Heart left ventricle (tissue), 16 donors: ENCODE results near the gene ZYG11B. TPM values are rescaled to one million over a fixed set of nuclear protein-coding genes. Genes with fewer than 3 reads are reported as not detected.
"Not testable (repeated sequence)": the region's sequence is repeated elsewhere in the genome, so short reads cannot be mapped to it uniquely, and the experiment has no call there.

Source experiments
- ATAC-seq, 4 donors: fragments of 200-7000 bp; cut with Tn5 transposase; one replicate each; pipeline ENCODE4 v1.9.1; 2020 to 2022; ENCODE audit warnings: moderate library complexity in 4 of 4, mild to moderate bottlenecking in 3 of 4, moderate number of reproducible peaks in 1 of 4
- DNase-seq, 5 donors: peaks; one replicate each; pipeline ENCODE4 v3.0.0-alpha.2; 2020
- H3K27ac ChIP-seq, 12 donors: fragments of 200-600 bp; sonication (generic) in 4 of 12; one replicate each; pipeline versions ENCODE4 v1.5.0 to v1.8.0; 2016 to 2022; ENCODE audit warnings: mild to moderate bottlenecking in 2 of 12
- H3K27me3 ChIP-seq, 9 donors: fragments of 200-600 bp; sonication (generic) in 2 of 9; one replicate each; pipeline versions ENCODE4 v1.5.1 to v1.8.0; 2016 to 2022; ENCODE audit warnings: mild to moderate bottlenecking in 3 of 9
- H3K36me3 ChIP-seq, 9 donors: fragments of 200-600 bp; sonication (generic) in 2 of 9; one replicate each; pipeline versions ENCODE4 v1.5.0 to v1.8.0; 2018 to 2022; ENCODE audit warnings: mild to moderate bottlenecking in 2 of 9
- H3K4me1 ChIP-seq, 12 donors: fragments of 200-600 bp; sonication (generic) in 4 of 12; one replicate each; pipeline versions ENCODE4 v1.5.0 to v1.8.0; 2016 to 2022; ENCODE audit warnings: mild to moderate bottlenecking in 3 of 12
- H3K4me3 ChIP-seq, 12 donors: fragments of 200-600 bp; sonication (generic) in 4 of 12; one replicate each; pipeline versions ENCODE4 v1.5.0 to v1.8.0; 2017 to 2022; ENCODE audit warnings: mild to moderate bottlenecking in 9 of 12, moderate library complexity in 4 of 12
- H3K9me3 ChIP-seq, 12 donors: fragments of 200-600 bp; sonication (generic) in 4 of 12; one replicate each; pipeline versions ENCODE4 v1.5.0 to v1.8.0; 2016 to 2022; ENCODE audit warnings: mild to moderate bottlenecking in 1 of 12
- CTCF ChIP-seq, 12 donors: fragments of 200-600 bp; sonication (generic) in 4 of 12; IDR thresholded peaks; one replicate each; pipeline versions ENCODE4 v1.5.0 to v1.8.0; 2018 to 2022; ENCODE audit warnings: antibody characterized with exemption in 12 of 12, mild to moderate bottlenecking in 5 of 12
- POLR2A ChIP-seq, 2 donors: fragments of 450-650 bp; IDR thresholded peaks; one replicate each; pipeline ENCODE4 v1.6.1; 2017; ENCODE audit warnings: antibody characterized with exemption in 2 of 2, mild to moderate bottlenecking in 2 of 2, moderate library complexity in 2 of 2
- WGBS, 4 donors: extraction: QIAGEN DNeasy Blood & Tissue Kit in 2 of 4; methylation state at CpG; one replicate each; pipeline versions ENCODE4 v1.1.5 to v1.1.7; 2013 to 2018; 5-methylcytosine and 5-hydroxymethylcytosine counted together
- intact Hi-C, 10 donors: fragments of 100-400 bp; cut with DNase I; formaldehyde crosslinking; loops; one replicate each; pipeline versions ENCODE4 v1.11.1 to v1.14.2; 2022
- polyA plus RNA-seq, 2 donors: library from polyadenylated mRNA; stranded (reverse); fragments of 200-250 nt; gene quantifications; one replicate each; pipeline ENCODE4 v1.2.3, GENCODE V29; 2013
- total RNA-seq, 9 donors: library from RNA; depleted of rRNA in 2 of 9; stranded (reverse); fragments of >200 nt in 2 of 9; fragmentation: NEBNext Ultra II Directional in 3 of 9; extraction: Animal tissue kit (Norgen Biotek cat#: 25700) in 3 of 9; gene quantifications; one replicate each; pipeline versions ENCODE4 v1.1.0 to v1.2.4, GENCODE V29; 2016 to 2023
- donor health status: ischemic (EF 13 %, LVEDD 7.1; RV severe dilation, severe dysfunction).
- donor health status: healthy with polysubstance abuse.
- donor health status: DM: no; HTN: yes; CAD: no.
- donor health status: DM: no; HTN: no; CAD: no.
- donor health status: ischemic (EF 25% LVEDD 6.9; RV normal size, moderate dysfunction).
- donor health status: ischemic (EF 25% LVEDD 5.7; RV mildly dilated, moderate dysfunction).
- donor health status: healthy.
- donor health status: DM: yes; HTN: yes; CAD: no.
- donor health status: ischemic (EF 35%, LVEDD 5.7; RV mildly dilated, moderate dysfunction).
- donor health status: nonischemic (EF 11% LVEDD 7.7; RV severe dilation, severe dysfunction).
- donor health status: DM: yes; HTN: yes; CAD: no.
- donor health status: PGD.
- donor health status: ischemic (EF 29% LVEDD 5.4; RV normal size, mild dysfunction).
- donor health status: nonischemic (EF 23%, LVEDD 6.1; RV moderate dilation, normal function).

Gene ZYG11B
- total and polyA plus RNA-seq, 11 donors: 16.6 to 85.4 (median 62.6) TPM

- no peaks in the 10 kb centered on the region for H3K27me3 ChIP-seq
Observed at GRCh38 chr1:52713590-52713989, 12.7 kb upstream of the ZYG11B start.

GRCh38 chr1:52715296-52715695 is 11.0 kb upstream of the ZYG11B start:
- intact Hi-C loops, DNase-seq, ATAC-seq, H3K4me3 ChIP-seq, H3K9me3 ChIP-seq, H3K4me1 ChIP-seq, H3K36me3 ChIP-seq, H3K27ac ChIP-seq, H3K27me3 ChIP-seq: not testable (repeated sequence)
- WGBS, 4 donors: 88 to 95% (median 93%) methylated on average over 6 of the region's 6 CpGs

More at GRCh38 chr1:52713590-52713989, 12.7 kb upstream of the ZYG11B start:
- ATAC-seq (no peak), DNase-seq (no peak)
- TF ChIP-seq CTCF (IDR thresholded peaks at IDR 0.05) (no peak), POLR2A (IDR thresholded peaks at IDR 0.05) (no peak)
- intact Hi-C loops: no loop called here
- H3K9me3 ChIP-seq: no peaks in the 10 kb centered on the region
- peaks cover 0 to 4% (median 0%) of the 10 kb centered on the region in 12 donors for H3K4me1 ChIP-seq
- no peaks in the 10 kb centered on the region for H3K36me3 ChIP-seq
- WGBS, 4 donors: 87 to 94% (median 93%) methylated on average over 4 of the region's 4 CpGs
- H3K27ac ChIP-seq: no peak overlapping the region
- H3K4me3 ChIP-seq: no peak overlapping the region

GRCh38 chr1:52723260-52723659 is 3.0 kb upstream of the ZYG11B start:
- Histone ChIP-seq H3K9me3 (no peaks in the 10 kb centered on the region), H3K4me1 (peaks cover 3 to 19% (median 12%) of the 10 kb centered on the region in 12 donors), H3K27ac (no peak overlapping the region), H3K4me3 (no peak overlapping the region), H3K36me3 (no peaks in the 10 kb centered on the region), H3K27me3 (no peaks in the 10 kb centered on the region)
- no peak for ATAC-seq
- WGBS, 4 donors: 82 to 88% (median 86%) methylated on average over 4 of the region's 4 CpGs
- DNase-seq: no peak
- intact Hi-C loops: no loop called here
- TF ChIP-seq POLR2A (IDR thresholded peaks at IDR 0.05) (no peak), CTCF (IDR thresholded peaks at IDR 0.05) (no peak)

GRCh38 chr1:52725903-52726264 is 369 bp upstream of the ZYG11B start:
- no peak for TF ChIP-seq POLR2A (IDR thresholded peaks at IDR 0.05)
- TF ChIP-seq CTCF (IDR thresholded peaks at IDR 0.05): no peak
- peaks cover 5 to 33% (median 23%) of the 10 kb centered on the region in 12 donors for H3K4me1 ChIP-seq
- 8 to 11% (median 9%) methylated on average over 5 to 6 of the region's 6 CpGs for WGBS, 4 donors
- peak overlapping the region; percentile 73 to 99 (median 92) for H3K4me3 ChIP-seq
- no peak for ATAC-seq
- H3K27me3 ChIP-seq: no peaks in the 10 kb centered on the region
- intact Hi-C loops: loop anchor here in 3 of 10 donors (2.0 kb wide), 1 partner anchor 23 kb away; no protein-coding TSS in a partner anchor
- no peak for DNase-seq
- no peaks in the 10 kb centered on the region for H3K36me3 ChIP-seq
- no peaks in the 10 kb centered on the region for H3K9me3 ChIP-seq
- H3K27ac ChIP-seq: peak overlapping the region in 8 of 12 donors; percentile 1 to 95 (median 88)

GRCh38 chr1:52727114-52727586 is 897 bp downstream of the ZYG11B start:
- no peak for DNase-seq
- peak overlapping the region in 11 of 12 donors; percentile 73 to 95 (median 90) for H3K27ac ChIP-seq
- no peaks in the 10 kb centered on the region for H3K9me3 ChIP-seq
- ATAC-seq: peak in 3 of 4 donors; percentile 9 to 36 (median 13)
- peaks cover 0 to 6% (median 0%) of the 10 kb centered on the region in 9 donors for H3K36me3 ChIP-seq
- H3K4me1 ChIP-seq: peaks cover 5 to 33% (median 23%) of the 10 kb centered on the region in 12 donors
- TF ChIP-seq POLR2A (IDR thresholded peaks at IDR 0.05): no peak
- no peak for TF ChIP-seq CTCF (IDR thresholded peaks at IDR 0.05)
- no peaks in the 10 kb centered on the region for H3K27me3 ChIP-seq
- peak overlapping the region; percentile 73 to 99 (median 92) for H3K4me3 ChIP-seq
- intact Hi-C loops: loop anchor here in 3 of 10 donors (2.0 kb wide), 1 partner anchor 24 kb away; no protein-coding TSS in a partner anchor
- 0 to 1% (median 1%) methylated on average over 14 of the region's 14 CpGs for WGBS, 4 donors
